K562 (cell line): ENCODE data around the gene BIVM. TPM values are rescaled to one million over a fixed set of nuclear protein-coding genes. Genes with fewer than 3 reads are reported as not detected.

Experiments
- ATAC-seq: fragments of 200-7000 bp; cut with Tn5 transposase; 3 replicates; pipeline ENCODE4 v1.9.1; 2020; ENCODE audit warnings: moderate library complexity
- BruUV-seq: library from RNA; stranded (reverse); fragments of 400-500 nt; replicated peaks from 2 replicates; lab custom pipeline; 2021; lab: Mats Ljungman, UMichigan
- CTCF ChIA-PET: fragments of 300-600 bp; formaldehyde crosslinking; extraction: SDS; loops from one replicate; lab custom pipeline; 2021; ENCODE audit warnings: low intra/inter-chr PET ratio; lab: Yijun Ruan, JAX
- POLR2A ChIA-PET: fragments of 300-600, 350-650 bp; sonication (Branson Sonifier 250); formaldehyde crosslinking; extraction: SDS; loops from one replicate; lab custom pipeline; 2021; ENCODE audit warnings: antibody characterized with exemption, inconsistent platforms; lab: Yijun Ruan, JAX
- DNase-seq, 4 experiments: peaks; one replicate each; pipeline versions ENCODE4 v3.0.0 to v3.0.0-alpha.2; 2011 to 2018; ENCODE audit warnings: low spot score in 3 of 4, mixed read lengths in 3 of 4; ENCODE audit errors: extremely low read depth in 1 of 4
- FAIRE-seq: peaks from 2 replicates; lab custom pipeline; 2011; peaks lifted over from hg19 to GRCh38; lab: Jason Lieb, UNC
- H2AFZ ChIP-seq: 2 replicates; pipeline ENCODE4 v1.6.0; 2011; ENCODE audit warnings: low read depth, low read length, control low read depth, inconsistent platforms
- H3K27ac ChIP-seq: fragments of 200-600 bp; 3 replicates; pipeline ENCODE4 v1.8.0; 2011; ENCODE audit warnings: low read depth, mild to moderate bottlenecking, control low read depth, inconsistent platforms, low read length, moderate library complexity, mixed read lengths; ENCODE audit errors: extremely low read depth
- H3K27me3 ChIP-seq, 2 experiments: fragments of 300-600 bp in 1 of 2; 2 replicates in 1 of 2; 3 replicates in 1 of 2; pipeline versions ENCODE4 v1.6.0 to v1.8.0; 2011; ENCODE audit warnings: inconsistent platforms in 2 of 2, low read length in 2 of 2, mild to moderate bottlenecking in 1 of 2, mixed read lengths in 1 of 2, moderate library complexity in 1 of 2; ENCODE audit not compliant: control insufficient read depth in 2 of 2, insufficient read depth in 2 of 2
- H3K36me3 ChIP-seq: fragments of 300-600 bp; 3 replicates; pipeline ENCODE4 v1.8.0; 2011; ENCODE audit warnings: mild to moderate bottlenecking, low read length, inconsistent platforms; ENCODE audit not compliant: control insufficient read depth, insufficient read depth
- H3K4me1 ChIP-seq, 2 experiments: fragments of 200-600 bp in 1 of 2; replicated peaks in 1 of 2; 2 replicates in 1 of 2; 3 replicates in 1 of 2; pipeline versions ENCODE4 v1.5.1 to v1.8.0; 2011; ENCODE audit warnings: inconsistent platforms in 2 of 2, low read length in 2 of 2, mild to moderate bottlenecking in 1 of 2, mixed read lengths in 1 of 2, moderate library complexity in 1 of 2; ENCODE audit not compliant: control insufficient read depth in 2 of 2, insufficient read depth in 2 of 2
- H3K4me2 ChIP-seq: 2 replicates; pipeline ENCODE4 v1.6.1; 2011; ENCODE audit warnings: low read length, control low read depth, inconsistent platforms, mixed read lengths; ENCODE audit not compliant: insufficient read depth
- H3K4me3 ChIP-seq: fragments of 200-600 bp; sonication (generic), shearing (Covaris generic); 2 replicates; pipeline ENCODE4 v1.5.1; 2016; ENCODE audit warnings: control low read depth, inconsistent platforms
- H3K79me2 ChIP-seq: fragments of 200-600 bp; 3 replicates; pipeline ENCODE4 v1.8.0; 2011; ENCODE audit warnings: low read length, inconsistent platforms; ENCODE audit not compliant: control insufficient read depth, insufficient read depth
- H3K9ac ChIP-seq, 2 experiments: 2 replicates each; pipeline versions ENCODE4 v1.6.0 to v1.6.1; 2011; ENCODE audit warnings: low read depth in 2 of 2, low read length in 2 of 2, control low read depth in 1 of 2, inconsistent platforms in 1 of 2, mild to moderate bottlenecking in 1 of 2, mixed read lengths in 1 of 2; ENCODE audit not compliant: insufficient read depth in 1 of 2
- H3K9me1 ChIP-seq: one replicate; pipeline ENCODE4 v1.6.0; 2011; ENCODE audit warnings: inconsistent platforms, mild to moderate bottlenecking, low read length, moderate library complexity; ENCODE audit not compliant: control insufficient read depth, insufficient read depth
- H3K9me3 ChIP-seq: replicated peaks from 2 replicates; pipeline ENCODE4 v1.5.1; 2011; ENCODE audit warnings: low read depth, low read length, inconsistent platforms; ENCODE audit not compliant: control insufficient read depth, insufficient read depth
- H4K20me1 ChIP-seq: replicated peaks from 2 replicates; pipeline ENCODE4 v1.6.1; 2011; ENCODE audit warnings: low read length, inconsistent platforms, mixed read lengths; ENCODE audit not compliant: control insufficient read depth, insufficient read depth
- FOXO4 ChIP-seq: fragments of 450-650 bp; formaldehyde crosslinking; IDR thresholded peaks from 2 replicates; pipeline ENCODE4 v1.4.0; 2020; ENCODE audit warnings: mild to moderate bottlenecking, moderate library complexity
- HMBOX1 ChIP-seq: sonication (generic); IDR thresholded peaks from 2 replicates; pipeline ENCODE4 v1.6.1; 2016
- MAFK ChIP-seq: IDR thresholded peaks from 2 replicates; pipeline ENCODE4 v1.6.1; 2011; ENCODE audit warnings: low read length, improper control_type of control experiment
- PPARD ChIP-seq: fragments of 250-450 bp; sonication (Bioruptor Pico); IDR thresholded peaks from 2 replicates; pipeline ENCODE4 v1.8.0; 2022; ENCODE audit warnings: inconsistent platforms, mild to moderate bottlenecking, moderate library complexity
- RBM15 ChIP-seq: fragments of 200-400 bp; formaldehyde crosslinking; IDR thresholded peaks from 2 replicates; pipeline ENCODE4 v1.6.1; 2018; ENCODE audit warnings: mild to moderate bottlenecking, low read length, moderate library complexity; ENCODE audit not compliant: insufficient read depth
- RNF2 ChIP-seq: sonication (generic); IDR thresholded peaks from 2 replicates; pipeline ENCODE4 v1.6.1; 2016
- RNF219 ChIP-seq: fragments of 250-450 bp; sonication (Bioruptor Pico); IDR thresholded peaks from 2 replicates; pipeline ENCODE4 v1.5.0; 2022; ENCODE audit warnings: mild to moderate bottlenecking
- SMAD2 ChIP-seq: fragments of 150-350 bp; IDR thresholded peaks from 2 replicates; pipeline ENCODE4 v1.6.1; 2014; ENCODE audit warnings: low read depth, mild to moderate bottlenecking, low read length
- STAT5A ChIP-seq: IDR thresholded peaks from 2 replicates; pipeline ENCODE4 v1.6.1; 2012; ENCODE audit warnings: low read length, inconsistent platforms, borderline replicate concordance
- TGIF2 ChIP-seq: sonication (generic); formaldehyde crosslinking; IDR thresholded peaks from 2 replicates; pipeline ENCODE4 v1.8.1; 2022; ENCODE audit warnings: mild to moderate bottlenecking, missing genetic modification reagents, moderate library complexity
- WHSC1 ChIP-seq: IDR thresholded peaks from one replicate; pipeline ENCODE4 v1.6.1; 2012; ENCODE audit warnings: low read length, control low read depth, inconsistent platforms
- ZBED1 ChIP-seq: IDR thresholded peaks from 2 replicates; pipeline ENCODE4 v1.6.1; 2014
- ZFP36 ChIP-seq: fragments of 150-350 bp; IDR thresholded peaks from 2 replicates; pipeline ENCODE4 v1.6.1; 2018; ENCODE audit warnings: low read length, low read depth; ENCODE audit not compliant: partially characterized antibody
- WGBS: fragments of 100-300 bp; shearing (Covaris generic); methylation state at CpG from one replicate; pipeline ENCODE4 v1.1.6; 2016; ENCODE audit warnings: low coverage, mixed read lengths; ENCODE audit not compliant: insufficient coverage; ENCODE audit errors: missing lambda C conversion rate; 5-methylcytosine and 5-hydroxymethylcytosine counted together
- in situ Hi-C: fragments of 300-500 bp; cut with MboI; formaldehyde crosslinking; loops from 4 replicates; pipeline ENCODE4 v1.15.0; 2018; ENCODE audit warnings: inconsistent platforms, mixed read lengths
- intact Hi-C: fragments of 100-400 bp; cut with micrococcal nuclease; formaldehyde crosslinking; loops from 2 replicates; pipeline ENCODE4 v1.14.2; 2022
- polyA plus RNA-seq, 8 experiments: library from polyadenylated mRNA; depleted of rRNA in 4 of 8; stranded (reverse) in 5 of 8; unstranded in 3 of 8; fragments of >200 nt; fragmentation: Nextera tagmentation in 2 of 8; fragmentation: Illumina TruSeq in 1 of 8; extraction: Ambion mirVana in 2 of 8; extraction: Trizol in 1 of 8; gene quantifications; 2 replicates each; pipeline versions ENCODE4 v1.2.1 to v1.2.3, GENCODE V29; 2011 to 2014; ENCODE audit warnings: inconsistent platforms in 1 of 8, missing spikeins in 1 of 8
- total RNA-seq, 7 experiments: library from RNA; depleted of rRNA in 6 of 7; stranded (reverse); fragments of >200 nt in 6 of 7; fragmentation: Illumina TruSeq in 2 of 7; extraction: Trizol in 2 of 7; gene quantifications; 2 replicates each; pipeline versions ENCODE4 v1.2.1 to v1.2.3, GENCODE V29; 2011 to 2021; ENCODE audit warnings: low replicate concordance in 1 of 7

The BIVM gene
- total and polyA plus RNA-seq, 9 of the 15 experiments (the other 6 are each of a cell fraction or from before 2014, with no cell fraction given), result 3.6 to 23.1 (median 16.8) TPM

GRCh38 chr13:102781591-102781990 lies 17.3 kb upstream of the BIVM start:
- ATAC-seq (no peak), FAIRE-seq (no peak)
- Histone ChIP-seq H3K27me3 (no peaks in the 10 kb centered on the region), H3K27ac (no peak overlapping the region), H3K4me1 (peaks cover 0 to 10% of the 10 kb centered on the region in 2 experiments; a peak in 1 of 5 replicates), H3K79me2 (no peaks in the 10 kb centered on the region), H3K9ac (no peak overlapping the region), H3K4me2 (no peak overlapping the region), H3K9me1 (no peaks in the 10 kb centered on the region), H2AFZ (no peak overlapping the region), H3K4me3 (no peak overlapping the region), H3K9me3 (no peaks in the 10 kb centered on the region), H3K36me3 (peaks cover 10% of the 10 kb centered on the region; the same call in 1 of the 3 replicates)
- in situ Hi-C loops, result no loop called here
- CTCF ChIA-PET, result no interaction called here
- 100% methylated on average over 1 of the region's 1 CpG for WGBS
- intact Hi-C loops, result no loop called here
- POLR2A ChIA-PET, result no interaction called here
- no TSS peak for BruUV-seq
- TF ChIP-seq MAFK, result no peak
- TF ChIP-seq ZBED1, result no peak
- TF ChIP-seq SMAD2, result no peak
- TF ChIP-seq PPARD (CRISPR knock-in tag), result no peak
- peak; percentile 61 for TF ChIP-seq ZFP36
- TF ChIP-seq, all 486 proteins: peak for 1
- DNase-seq, result no peak
- no peaks in the 10 kb centered on the region for H4K20me1 ChIP-seq

GRCh38 chr13:102784483-102784882 lies 14.4 kb upstream of the BIVM start:
- ChIA-PET CTCF (no interaction called here), POLR2A (interaction anchor here (0.6 to 1.1 kb wide), 2 partner anchors 8 to 11 kb away, joined by 3 read pairs; partner anchors contain the start of gene TEX30)
- peaks cover 0 to 4% of the 10 kb centered on the region in 2 experiments; a peak in 1 of 5 replicates for H3K4me1 ChIP-seq
- intact Hi-C loops (no loop called here), in situ Hi-C loops (no loop called here)
- no TSS peak for BruUV-seq
- no peak overlapping the region for H3K4me2 ChIP-seq
- no peak overlapping the region for H2AFZ ChIP-seq
- no peaks in the 10 kb centered on the region for H3K27me3 ChIP-seq
- H4K20me1 ChIP-seq, result no peaks in the 10 kb centered on the region
- peaks cover 18% of the 10 kb centered on the region; the same call in 1 of the 3 replicates for H3K36me3 ChIP-seq
- no peaks in the 10 kb centered on the region for H3K79me2 ChIP-seq
- no peak overlapping the region for H3K27ac ChIP-seq
- H3K9me1 ChIP-seq, result no peaks in the 10 kb centered on the region
- 44% methylated on average over 3 of the region's 3 CpGs for WGBS
- H3K9ac ChIP-seq, result no peak overlapping the region
- FAIRE-seq, result no peak
- H3K4me3 ChIP-seq, result no peak overlapping the region
- H3K9me3 ChIP-seq, result no peaks in the 10 kb centered on the region
- no peak for DNase-seq
- ATAC-seq, result no peak
- TF ChIP-seq HMBOX1 (no peak), WHSC1 (no peak), FOXO4 (CRISPR knock-in tag) (no peak), RNF219 (CRISPR knock-in tag) (no peak), TGIF2 (no peak), STAT5A (no peak), RNF2 (no peak), RBM15 (no peak)
